ENCODE measurements around the gene PPM1G. TPM values are rescaled to one million over a fixed set of nuclear protein-coding genes. Genes with fewer than 3 reads are reported as not detected.

The PPM1G gene
- total RNA-seq, 4 donors from 2014 or later: 40.2 to 50.3 (median 48.1) TPM

DNA sequence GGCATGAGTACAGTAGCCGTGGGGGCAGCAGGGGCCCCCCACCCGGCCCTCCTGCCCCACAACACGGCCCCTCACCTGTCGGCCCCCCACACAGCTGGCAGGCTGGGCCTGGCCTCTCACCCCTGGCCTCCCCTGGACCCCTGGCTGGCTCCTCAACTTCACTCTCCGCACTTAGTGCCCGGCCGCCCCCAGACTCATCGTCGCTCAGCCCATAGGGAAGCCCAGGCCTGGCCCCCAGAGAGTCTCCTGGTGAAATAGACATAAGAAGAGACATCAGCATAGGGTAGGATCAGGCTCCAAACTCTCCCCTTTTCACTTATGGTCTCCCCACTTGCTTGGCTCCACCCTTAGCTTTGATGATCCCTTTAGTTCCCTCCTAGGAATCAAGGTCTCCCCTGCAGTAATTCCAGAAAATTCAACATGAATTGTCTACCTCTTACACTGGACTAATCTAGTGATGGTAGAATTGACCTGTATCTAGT lies 30.5 kb downstream of the PPM1G start:
- no peak for TF ChIP-seq POLR2A (IDR thresholded peaks at IDR 0.05)
- TF ChIP-seq, protein P1, sequence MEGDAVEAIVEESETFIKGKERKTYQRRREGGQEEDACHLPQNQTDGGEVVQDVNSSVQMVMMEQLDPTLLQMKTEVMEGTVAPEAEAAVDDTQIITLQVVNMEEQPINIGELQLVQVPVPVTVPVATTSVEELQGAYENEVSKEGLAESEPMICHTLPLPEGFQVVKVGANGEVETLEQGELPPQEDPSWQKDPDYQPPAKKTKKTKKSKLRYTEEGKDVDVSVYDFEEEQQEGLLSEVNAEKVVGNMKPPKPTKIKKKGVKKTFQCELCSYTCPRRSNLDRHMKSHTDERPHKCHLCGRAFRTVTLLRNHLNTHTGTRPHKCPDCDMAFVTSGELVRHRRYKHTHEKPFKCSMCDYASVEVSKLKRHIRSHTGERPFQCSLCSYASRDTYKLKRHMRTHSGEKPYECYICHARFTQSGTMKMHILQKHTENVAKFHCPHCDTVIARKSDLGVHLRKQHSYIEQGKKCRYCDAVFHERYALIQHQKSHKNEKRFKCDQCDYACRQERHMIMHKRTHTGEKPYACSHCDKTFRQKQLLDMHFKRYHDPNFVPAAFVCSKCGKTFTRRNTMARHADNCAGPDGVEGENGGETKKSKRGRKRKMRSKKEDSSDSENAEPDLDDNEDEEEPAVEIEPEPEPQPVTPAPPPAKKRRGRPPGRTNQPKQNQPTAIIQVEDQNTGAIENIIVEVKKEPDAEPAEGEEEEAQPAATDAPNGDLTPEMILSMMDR (IDR thresholded peaks at IDR 0.05): no peak
- DNase-seq (ENCODE audit: low spot score in 2 of 2): no peak
- H3K4me3 ChIP-seq (ENCODE audit: low read depth, poor library complexity, severe bottlenecking): no peak overlapping the region
- 87 to 94% methylated on average over 7 to 8 of the region's 9 CpGs for WGBS, 2 donors
- intact Hi-C loops (cut with DNase I; ENCODE audit: low total_unique reads): no loop called here

DNA sequence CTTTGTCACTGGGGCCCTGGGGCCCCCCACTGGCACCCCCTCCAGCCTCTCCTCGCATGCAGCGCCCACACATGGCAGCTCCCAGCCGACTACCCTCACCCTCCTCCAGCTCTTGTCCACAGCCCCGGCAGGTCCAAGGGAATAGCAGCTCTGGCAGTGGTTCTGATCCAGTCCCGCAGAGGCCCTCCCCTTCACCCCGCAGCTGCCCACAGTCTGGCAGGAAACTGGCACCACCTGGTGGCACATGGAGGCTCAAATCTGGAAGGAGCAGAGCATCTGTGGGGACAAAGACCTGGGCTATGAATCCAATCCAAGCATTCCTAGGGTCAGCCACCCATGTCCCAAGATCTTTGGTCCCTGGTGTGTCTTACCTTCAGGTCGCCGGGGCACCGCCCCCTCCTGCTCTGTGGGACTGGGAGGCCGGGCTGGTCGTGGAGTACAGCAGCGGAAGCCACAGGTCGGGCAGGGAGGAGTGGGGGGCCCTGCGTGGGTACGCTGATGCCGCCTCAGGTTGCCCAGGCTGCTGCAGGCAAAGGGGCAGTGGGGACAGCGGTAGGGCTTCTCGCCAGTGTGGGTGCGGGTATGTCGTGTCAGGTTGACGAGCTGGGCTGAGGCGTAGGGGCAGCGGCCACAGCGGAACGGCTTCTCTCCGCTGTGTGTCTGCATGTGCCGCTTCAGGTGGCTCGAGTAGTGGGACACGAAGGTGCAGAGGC lies 31.1 kb downstream of the PPM1G start:
- DNase-seq (ENCODE audit: low spot score in 2 of 2): peak in 1 of 2 donors; percentile 87
- intact Hi-C loops (cut with DNase I; ENCODE audit: low total_unique reads): no loop called here
- no peak for TF ChIP-seq POLR2A (IDR thresholded peaks at IDR 0.05)
- TF ChIP-seq, protein P1 (IDR thresholded peaks at IDR 0.05): no peak
- no peak overlapping the region for H3K4me3 ChIP-seq (ENCODE audit: low read depth, poor library complexity, severe bottlenecking)
- WGBS, 2 donors: 73 to 80% methylated on average over 26 to 28 of the region's 29 CpGs

DNA sequence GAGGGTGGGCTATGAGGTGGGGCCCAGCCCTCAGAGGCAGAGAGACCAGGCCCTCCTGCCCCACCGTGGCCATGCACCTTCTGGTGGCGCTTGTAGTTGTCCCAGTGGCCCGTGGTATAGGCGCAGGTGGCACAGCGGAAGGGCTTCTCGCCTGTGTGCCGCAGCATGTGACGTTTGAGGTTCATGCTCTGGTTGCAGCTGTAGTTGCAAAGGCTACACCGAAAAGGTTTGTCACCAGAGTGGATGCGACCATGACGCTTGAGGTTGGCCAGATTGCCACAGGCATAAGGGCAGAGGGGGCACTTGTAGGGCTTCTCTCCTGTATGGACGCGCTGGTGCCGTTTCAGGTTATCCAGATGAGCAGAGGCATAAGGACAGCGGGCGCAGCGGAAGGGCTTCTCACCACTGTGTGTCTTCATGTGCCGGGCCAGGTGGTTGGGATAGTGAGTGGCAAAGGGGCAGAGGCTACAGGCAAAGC lies 31.7 kb downstream of the PPM1G start:
- WGBS, 2 donors: 87 to 89% methylated on average over 18 of the region's 18 CpGs
- H3K4me3 ChIP-seq (ENCODE audit: low read depth, poor library complexity, severe bottlenecking): no peak overlapping the region
- intact Hi-C loops (cut with DNase I; ENCODE audit: low total_unique reads): no loop called here
- DNase-seq (ENCODE audit: low spot score in 2 of 2): no peak
- TF ChIP-seq, protein P1 (IDR thresholded peaks at IDR 0.05): no peak
- TF ChIP-seq POLR2A (IDR thresholded peaks at IDR 0.05): no peak

DNA sequence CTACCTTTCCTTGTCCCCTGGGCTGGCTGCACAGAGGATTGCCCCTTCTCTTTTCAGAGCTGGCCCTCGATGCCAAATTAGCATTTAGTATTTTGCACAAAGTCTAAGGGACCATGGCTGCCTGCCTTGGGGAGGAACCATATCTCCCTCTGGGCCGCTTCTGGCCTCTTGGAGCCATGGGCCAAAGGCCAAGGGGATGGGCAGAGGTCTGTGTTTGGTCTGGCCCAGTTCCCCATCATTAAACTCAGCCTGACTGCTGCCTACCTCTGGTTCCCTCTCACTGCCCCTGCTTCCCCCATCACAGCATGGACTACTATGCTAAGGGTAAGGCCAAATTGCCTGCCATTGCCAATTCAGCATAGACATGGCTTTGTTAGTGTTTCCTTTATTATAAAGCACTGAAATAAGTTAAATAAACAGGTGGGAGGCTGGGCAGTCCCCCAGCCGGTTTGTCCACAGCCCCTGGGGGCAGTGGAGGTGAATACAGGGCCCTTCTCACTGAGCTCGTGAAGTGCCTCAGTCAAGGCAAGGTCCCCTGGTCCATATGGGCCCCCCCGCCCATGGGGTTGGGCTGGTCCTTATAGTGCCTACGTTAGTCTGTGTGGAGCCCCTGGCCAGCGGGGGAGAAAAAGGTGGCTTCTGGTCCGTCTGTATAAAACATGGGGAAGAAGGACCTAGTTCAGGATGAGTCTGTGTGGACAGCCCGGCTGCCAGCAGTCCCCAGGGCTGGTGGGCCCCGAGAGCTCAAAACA lies 32.3 kb downstream of the PPM1G start:
- 66 to 74% methylated on average over 7 to 10 of the region's 10 CpGs for WGBS, 2 donors
- H3K4me3 ChIP-seq (ENCODE audit: low read depth, poor library complexity, severe bottlenecking): no peak overlapping the region
- TF ChIP-seq, protein P1 (IDR thresholded peaks at IDR 0.05): no peak
- TF ChIP-seq POLR2A (IDR thresholded peaks at IDR 0.05): no peak
- no peak for DNase-seq (ENCODE audit: low spot score in 2 of 2)
- intact Hi-C loops (cut with DNase I; ENCODE audit: low total_unique reads): no loop called here

DNA sequence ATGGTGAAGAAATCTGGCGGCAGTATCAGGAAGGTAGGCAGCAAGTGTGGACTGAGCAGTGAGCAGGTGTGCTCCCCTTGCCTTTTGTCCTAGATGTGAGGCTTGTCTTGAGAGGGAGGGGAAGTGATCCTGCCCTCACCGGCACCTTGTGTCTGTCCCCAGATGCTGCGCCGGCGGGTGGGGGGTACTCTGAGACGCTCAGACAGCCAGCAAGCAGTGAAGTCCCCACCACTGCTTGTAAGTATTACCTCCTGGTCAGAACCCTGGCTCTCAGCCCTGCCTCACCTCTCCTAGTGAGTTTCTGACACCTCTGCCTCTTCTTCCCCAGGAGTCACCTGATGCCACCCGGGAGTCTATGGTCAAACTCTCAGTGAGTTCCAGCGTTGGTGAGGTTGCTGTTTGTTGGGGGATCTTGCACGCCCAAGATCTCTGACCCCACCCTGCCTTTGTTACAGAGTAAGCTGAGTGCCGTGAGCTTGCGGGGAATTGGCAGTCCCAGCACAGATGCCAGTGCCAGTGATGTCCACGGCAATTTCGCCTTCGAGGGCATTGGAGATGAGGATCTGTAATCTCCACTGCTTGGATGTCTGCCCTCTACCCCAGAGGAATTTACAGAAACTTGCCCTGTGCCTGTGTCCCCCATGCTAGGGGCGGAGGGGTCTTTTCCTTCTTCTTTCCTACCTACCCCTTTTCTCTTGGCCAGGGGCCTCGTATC lies 33.1 kb downstream of the PPM1G start:
- DNase-seq (ENCODE audit: low spot score in 2 of 2): no peak
- H3K4me3 ChIP-seq (ENCODE audit: low read depth, poor library complexity, severe bottlenecking): no peak overlapping the region
- TF ChIP-seq POLR2A (IDR thresholded peaks at IDR 0.05): no peak
- TF ChIP-seq, protein P1 (IDR thresholded peaks at IDR 0.05): no peak
- 77 to 82% methylated on average over 16 of the region's 16 CpGs for WGBS, 2 donors
- intact Hi-C loops (cut with DNase I; ENCODE audit: low total_unique reads): no loop called here
